Measurements from ENCODE around the gene SETD3. TPM values are rescaled to one million over a fixed set of nuclear protein-coding genes. Genes with fewer than 3 reads are reported as not detected.

The SETD3 gene
- 33.3 and 35.2 TPM in 2 replicates for total RNA-seq (2013; cell fraction: nucleolus; rRNA removed)
- 31.4 and 39.8 TPM in 2 replicates for total RNA-seq (2014; rRNA removed)
- 43.9 and 44.1 TPM in 2 replicates for total RNA-seq (2014; rRNA removed; fragmentation: Illumina TruSeq; extraction: Trizol)
- 39.7 and 40.2 TPM in 2 replicates for total RNA-seq (2021)
- 15.2 TPM for polyA plus RNA-seq (2011; ENCODE audit: low read depth)
- 32.0 and 32.1 TPM in 2 replicates for polyA plus RNA-seq (2011; rRNA removed)
- 20.6 and 23.2 TPM in 2 replicates for polyA plus RNA-seq (2011; cell fraction: cytosol; rRNA removed)
- 17.7 and 17.9 TPM in 2 replicates for polyA plus RNA-seq (2011; cell fraction: nucleus; rRNA removed)
- polyA plus RNA-seq (2012) = 18.2 and 22.5 TPM in 2 replicates
- 42.6 and 49.4 TPM in 2 replicates for polyA plus RNA-seq (2014; fragmentation: Illumina TruSeq; extraction: Trizol)
- 10 to 100 TPM; 11.3 to 17.3 TPM for polyA plus RNA-seq (2014; fragmentation: Nextera tagmentation; extraction: Ambion mirVana)
- polyA plus RNA-seq (2014; rRNA removed) = 23.5 and 33.3 TPM in 2 replicates
- polyA plus RNA-seq (2016; fragmentation: Nextera tagmentation; extraction: Ambion mirVana) = 10 to 100 TPM; 41.3 to 44.2 TPM
- polyA minus RNA-seq (2011; rRNA and poly(A)+ RNA removed) = 35.9 and 41.7 TPM in 2 replicates
- 24.3 and 27.6 TPM in 2 replicates for polyA minus RNA-seq (2011; cell fraction: cytosol; rRNA and poly(A)+ RNA removed)
- polyA minus RNA-seq (2011; cell fraction: nucleus; rRNA and poly(A)+ RNA removed) = 16.4 and 22.9 TPM in 2 replicates
- percentile 75 among the genes with signal in this experiment for Bru-seq, nascent RNA
- percentile 79 among the genes with signal in this experiment for BruChase-seq, experiment 1, labeled RNA remaining after a 6-hour chase
- BruChase-seq, experiment 2, labeled RNA remaining after a 2-hour chase = percentile 84 among the genes with signal in this experiment
- long read RNA-seq, experiment 1, transcript SETD3-202 (13 exons, 2,878 nt) = major isoform, 7 of 18 reads
- long read RNA-seq, experiment 1, partial matches to known transcripts = 4 of 18 reads
- long read RNA-seq, experiment 1, other reads (novel, unspliced or antisense) = 5 of 18 reads
- long read RNA-seq, experiment 2, transcript SETD3-202 (13 exons, 2,878 nt) = major isoform, 65 of 99 reads
- long read RNA-seq, experiment 2, partial matches to known transcripts = 14 of 99 reads
- long read RNA-seq, experiment 2, other reads (novel, unspliced or antisense) = 16 of 99 reads

DNA sequence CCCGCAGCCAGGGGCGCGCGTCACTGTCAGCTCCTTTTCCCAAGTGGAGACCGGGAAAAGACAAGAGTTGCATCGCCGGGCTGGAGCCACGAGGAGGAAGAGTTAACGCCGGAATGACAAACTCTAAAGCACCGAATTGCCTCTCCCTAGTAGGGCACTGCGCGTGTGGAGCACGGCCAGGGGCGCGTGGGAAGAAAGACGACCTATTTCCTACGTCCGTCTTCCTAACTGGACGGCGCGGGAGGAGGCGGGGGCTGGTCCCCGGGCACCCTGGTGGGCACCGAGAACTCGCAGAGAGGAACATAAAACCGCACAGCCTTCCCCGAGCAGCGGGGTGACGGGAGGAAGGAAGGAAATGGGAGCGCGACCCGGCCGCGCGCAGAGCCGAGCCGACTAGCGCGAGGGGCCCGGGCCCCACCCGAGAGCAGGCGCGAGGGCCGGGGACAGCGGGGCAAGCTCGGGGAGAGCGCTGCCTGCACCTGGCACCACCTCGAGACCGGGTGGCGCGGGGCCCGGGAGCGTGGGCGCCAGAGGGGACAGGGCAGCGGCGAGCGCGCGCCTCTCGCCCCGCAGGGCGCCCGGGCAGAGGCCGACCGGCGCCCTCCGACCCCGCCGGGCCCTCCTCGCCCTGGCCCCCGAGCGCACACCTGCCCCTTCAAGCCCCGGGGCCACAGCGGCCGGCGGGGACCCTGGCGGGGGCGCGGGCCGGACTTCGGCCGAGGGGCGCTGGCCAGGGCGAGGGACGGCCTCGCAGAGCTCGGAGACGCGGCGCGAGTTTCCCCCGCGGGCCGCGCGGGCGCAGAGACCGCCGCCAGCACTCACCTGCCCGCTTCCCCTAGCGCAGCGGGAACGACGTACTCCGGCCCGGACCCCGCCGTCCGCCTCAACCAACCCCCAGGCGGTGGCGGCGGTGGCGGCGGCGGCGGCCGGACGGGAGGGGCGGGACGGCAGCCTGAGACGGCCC, at the start of gene SETD3:
SETD3 (minus strand) TSS at position 954 of the 964 bp plus-strand sequence. CDS start 15,054 bp downstream, outside the sequence.
- RAD21 ChIA-PET (ENCODE audit: unreplicated experiment) = interaction anchor here (0.9 to 1.7 kb wide), 5 partner anchors 64 to 204 kb away, joined by 3 to 10 read pairs (median 7); partner anchors contain the start of gene CYP46A1
- DNase-seq (ENCODE audit: low read depth, low spot score) (no peak), FAIRE-seq (no peak), ATAC-seq (no peak)
- H2AFZ ChIP-seq (ENCODE audit: control insufficient read depth, low read depth, low read length) = peak within 1 kb of the TSS; percentile 91
- CTCF ChIA-PET = interaction anchor here (0.7 to 1.0 kb wide), 3 partner anchors 88 to 128 kb away, joined by 3 read pairs; no protein-coding TSS in a partner anchor
- no peaks in the 10 kb centered on the region for H3K27me3 ChIP-seq (replicated peaks in 1 of 2; ENCODE audit: control insufficient read depth in 2 of 2, insufficient read depth in 2 of 2, low read length in 1 of 2)
- under 1% methylated on average over 41 of the region's 122 CpGs for WGBS (ENCODE audit: insufficient coverage, insufficient replicate concordance, low lambda C conversion rate, missing lambda C conversion rate)
- no peaks in the 10 kb centered on the region for H4K20me1 ChIP-seq (ENCODE audit: control insufficient read depth, insufficient read depth)
- H3K4me1 ChIP-seq (ENCODE audit: control insufficient read depth, insufficient read depth, low read length) = peaks cover 8% of the 10 kb centered on the region
- SMC1A ChIA-PET (ENCODE audit: uncharacterized antibody, unreplicated experiment) = interaction anchor here (1.5 kb wide), 1 partner anchor 10 kb away, joined by 6 read pairs; no protein-coding TSS in a partner anchor
- H3K79me2 ChIP-seq (ENCODE audit: control insufficient read depth, insufficient read depth, low read length) = peaks cover 91% of the 10 kb centered on the region
- intact Hi-C loops (cut with micrococcal nuclease; ENCODE audit: unreplicated experiment) = loop anchor here (2.0 kb wide), 1 partner anchor 125 kb away; the partner anchor contains the start of gene CCDC85C
- no peaks in the 10 kb centered on the region for H3K36me3 ChIP-seq (ENCODE audit: control insufficient read depth in 2 of 2, insufficient read depth in 2 of 2, low read length in 1 of 2)
- H3K9me3 ChIP-seq (replicated peaks; ENCODE audit: control insufficient read depth, insufficient read depth, low read length) = no peaks in the 10 kb centered on the region
- peak within 1 kb of the TSS; percentile 87 for H3K4me3 ChIP-seq
- peak within 1 kb of the TSS; percentile 90 for H3K27ac ChIP-seq (ENCODE audit: control insufficient read depth, insufficient read depth)
- in situ Hi-C loops (cut with MboI) = no loop called here
- BruUV-seq (replicated peaks) = no TSS peak
- H3K9ac ChIP-seq (ENCODE audit: control insufficient read depth, insufficient read depth, low read length) = peak within 1 kb of the TSS; percentile 87
- POLR2A ChIA-PET = interaction anchor here (0.5 to 1.5 kb wide), 10 partner anchors 9 to 204 kb away, joined by 3 to 11 read pairs (median 4); partner anchors contain the start of genes CCDC85C and CYP46A1
- peak within 1 kb of the TSS; percentile 88 for H3K4me2 ChIP-seq (ENCODE audit: control insufficient read depth, insufficient read depth)
- TF ChIP-seq, protein P1, sequence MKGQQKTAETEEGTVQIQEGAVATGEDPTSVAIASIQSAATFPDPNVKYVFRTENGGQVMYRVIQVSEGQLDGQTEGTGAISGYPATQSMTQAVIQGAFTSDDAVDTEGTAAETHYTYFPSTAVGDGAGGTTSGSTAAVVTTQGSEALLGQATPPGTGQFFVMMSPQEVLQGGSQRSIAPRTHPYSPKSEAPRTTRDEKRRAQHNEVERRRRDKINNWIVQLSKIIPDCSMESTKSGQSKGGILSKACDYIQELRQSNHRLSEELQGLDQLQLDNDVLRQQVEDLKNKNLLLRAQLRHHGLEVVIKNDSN (IDR thresholded peaks at IDR 0.05; ENCODE audit: borderline replicate concordance, extremely low read length, insufficient read depth, low read depth, low read length) = no peak
- TF ChIP-seq BHLHE40 (IDR thresholded peaks at IDR 0.05; ENCODE audit: borderline replicate concordance in 1 of 2, low read depth in 2 of 2, low read length in 1 of 2) (peak in 1 of 2 experiments; percentile 4; a peak in 1 of 4 replicates), KDM1A (IDR thresholded peaks at IDR 0.05; ENCODE audit: borderline replicate concordance) (no peak), ZNF217 (IDR thresholded peaks at IDR 0.05) (no peak), GATAD2B (conservative IDR thresholded peaks at IDR 0.05; ENCODE audit: low read depth) (peak; percentile 78), ZBED1 (IDR thresholded peaks at IDR 0.05; ENCODE audit: borderline replicate concordance) (no peak), POLR2A (IDR thresholded peaks at IDR 0.05; ENCODE audit: low read depth, low read length) (peak; percentile 59; the same call in 1 of the 2 replicates), RAD51 (IDR thresholded peaks at IDR 0.05) (no peak), NRF1 (conservative IDR thresholded peaks at IDR 0.05; ENCODE audit: low read depth, low read length) (no peak)
- TF ChIP-seq, protein P2, sequence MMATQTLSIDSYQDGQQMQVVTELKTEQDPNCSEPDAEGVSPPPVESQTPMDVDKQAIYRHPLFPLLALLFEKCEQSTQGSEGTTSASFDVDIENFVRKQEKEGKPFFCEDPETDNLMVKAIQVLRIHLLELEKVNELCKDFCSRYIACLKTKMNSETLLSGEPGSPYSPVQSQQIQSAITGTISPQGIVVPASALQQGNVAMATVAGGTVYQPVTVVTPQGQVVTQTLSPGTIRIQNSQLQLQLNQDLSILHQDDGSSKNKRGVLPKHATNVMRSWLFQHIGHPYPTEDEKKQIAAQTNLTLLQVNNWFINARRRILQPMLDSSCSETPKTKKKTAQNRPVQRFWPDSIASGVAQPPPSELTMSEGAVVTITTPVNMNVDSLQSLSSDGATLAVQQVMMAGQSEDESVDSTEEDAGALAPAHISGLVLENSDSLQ (IDR thresholded peaks at IDR 0.05) = 0 out of 2 replicates have a peak, but pooled peaks have one; percentile 26
- TF ChIP-seq, protein P3, sequence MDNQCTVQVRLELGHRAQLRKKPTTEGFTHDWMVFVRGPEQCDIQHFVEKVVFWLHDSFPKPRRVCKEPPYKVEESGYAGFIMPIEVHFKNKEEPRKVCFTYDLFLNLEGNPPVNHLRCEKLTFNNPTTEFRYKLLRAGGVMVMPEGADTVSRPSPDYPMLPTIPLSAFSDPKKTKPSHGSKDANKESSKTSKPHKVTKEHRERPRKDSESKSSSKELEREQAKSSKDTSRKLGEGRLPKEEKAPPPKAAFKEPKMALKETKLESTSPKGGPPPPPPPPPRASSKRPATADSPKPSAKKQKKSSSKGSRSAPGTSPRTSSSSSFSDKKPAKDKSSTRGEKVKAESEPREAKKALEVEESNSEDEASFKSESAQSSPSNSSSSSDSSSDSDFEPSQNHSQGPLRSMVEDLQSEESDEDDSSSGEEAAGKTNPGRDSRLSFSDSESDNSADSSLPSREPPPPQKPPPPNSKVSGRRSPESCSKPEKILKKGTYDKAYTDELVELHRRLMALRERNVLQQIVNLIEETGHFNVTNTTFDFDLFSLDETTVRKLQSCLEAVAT (IDR thresholded peaks at IDR 0.05) = no peak
- TF ChIP-seq, protein P4, sequence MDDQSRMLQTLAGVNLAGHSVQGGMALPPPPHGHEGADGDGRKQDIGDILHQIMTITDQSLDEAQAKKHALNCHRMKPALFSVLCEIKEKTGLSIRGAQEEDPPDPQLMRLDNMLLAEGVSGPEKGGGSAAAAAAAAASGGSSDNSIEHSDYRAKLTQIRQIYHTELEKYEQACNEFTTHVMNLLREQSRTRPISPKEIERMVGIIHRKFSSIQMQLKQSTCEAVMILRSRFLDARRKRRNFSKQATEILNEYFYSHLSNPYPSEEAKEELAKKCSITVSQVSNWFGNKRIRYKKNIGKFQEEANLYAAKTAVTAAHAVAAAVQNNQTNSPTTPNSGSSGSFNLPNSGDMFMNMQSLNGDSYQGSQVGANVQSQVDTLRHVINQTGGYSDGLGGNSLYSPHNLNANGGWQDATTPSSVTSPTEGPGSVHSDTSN (IDR thresholded peaks at IDR 0.05; ENCODE audit: insufficient replicate concordance, low read depth, low read length) = no peak

Measured in GM12878 (cell line).